ENCODE results near the gene PIK3C3.

GRCh38 chr18:42131930-42132244, 176.9 kb downstream of the PIK3C3 start:
- no peak for TF ChIP-seq CTCF (IDR thresholded peaks at IDR 0.05; ENCODE audit: low read depth, low read length, poor library complexity, severe bottlenecking)
- no peak for TF ChIP-seq EZH2phosphoT487 (IDR thresholded peaks at IDR 0.05; ENCODE audit: borderline replicate concordance, low read length)
